DOHH2 (cell line): ENCODE data around the gene SCN8A.

Experiments
- EZH2phosphoT487 ChIP-seq: fragments of 200-600 bp; sonication (generic); IDR thresholded peaks from 2 replicates; pipeline ENCODE4 v1.6.1; 2017; ENCODE audit warnings: borderline replicate concordance, mild to moderate bottlenecking, antibody characterized with exemption, low read length, moderate library complexity, mixed read lengths
- TF ChIP-seq, protein P1 (sequence below): fragments of 200-600 bp; sonication (generic); IDR thresholded peaks from one replicate; pipeline ENCODE4 v1.5.1; 2014; ENCODE audit warnings: antibody characterized with exemption, mild to moderate bottlenecking, low read depth, low read length; ENCODE audit not compliant: poor library complexity, severe bottlenecking

GRCh38 chr12:51687177-51687576 lies 96.1 kb downstream of the SCN8A start:
- TF ChIP-seq, protein P1, sequence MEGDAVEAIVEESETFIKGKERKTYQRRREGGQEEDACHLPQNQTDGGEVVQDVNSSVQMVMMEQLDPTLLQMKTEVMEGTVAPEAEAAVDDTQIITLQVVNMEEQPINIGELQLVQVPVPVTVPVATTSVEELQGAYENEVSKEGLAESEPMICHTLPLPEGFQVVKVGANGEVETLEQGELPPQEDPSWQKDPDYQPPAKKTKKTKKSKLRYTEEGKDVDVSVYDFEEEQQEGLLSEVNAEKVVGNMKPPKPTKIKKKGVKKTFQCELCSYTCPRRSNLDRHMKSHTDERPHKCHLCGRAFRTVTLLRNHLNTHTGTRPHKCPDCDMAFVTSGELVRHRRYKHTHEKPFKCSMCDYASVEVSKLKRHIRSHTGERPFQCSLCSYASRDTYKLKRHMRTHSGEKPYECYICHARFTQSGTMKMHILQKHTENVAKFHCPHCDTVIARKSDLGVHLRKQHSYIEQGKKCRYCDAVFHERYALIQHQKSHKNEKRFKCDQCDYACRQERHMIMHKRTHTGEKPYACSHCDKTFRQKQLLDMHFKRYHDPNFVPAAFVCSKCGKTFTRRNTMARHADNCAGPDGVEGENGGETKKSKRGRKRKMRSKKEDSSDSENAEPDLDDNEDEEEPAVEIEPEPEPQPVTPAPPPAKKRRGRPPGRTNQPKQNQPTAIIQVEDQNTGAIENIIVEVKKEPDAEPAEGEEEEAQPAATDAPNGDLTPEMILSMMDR, result no peak
- no peak for TF ChIP-seq EZH2phosphoT487
